SU-DHL-6 (cell line): ENCODE measurements around the gene IP6K3.

ENCODE experiments used
- CTCF ChIP-seq: fragments of 200-600 bp; sonication (generic); IDR thresholded peaks from one replicate; pipeline ENCODE4 v1.5.1; 2017; ENCODE audit warnings: antibody characterized with exemption, mild to moderate bottlenecking, low read length, moderate library complexity; ENCODE audit not compliant: insufficient read depth, poor library complexity, severe bottlenecking
- EZH2phosphoT487 ChIP-seq: fragments of 200-600 bp; sonication (generic), shearing (Covaris generic); conservative IDR thresholded peaks from 2 replicates; pipeline ENCODE4 v1.6.1; 2018; ENCODE audit warnings: mild to moderate bottlenecking, antibody characterized with exemption, low read length, moderate library complexity, mixed read lengths

DNA sequence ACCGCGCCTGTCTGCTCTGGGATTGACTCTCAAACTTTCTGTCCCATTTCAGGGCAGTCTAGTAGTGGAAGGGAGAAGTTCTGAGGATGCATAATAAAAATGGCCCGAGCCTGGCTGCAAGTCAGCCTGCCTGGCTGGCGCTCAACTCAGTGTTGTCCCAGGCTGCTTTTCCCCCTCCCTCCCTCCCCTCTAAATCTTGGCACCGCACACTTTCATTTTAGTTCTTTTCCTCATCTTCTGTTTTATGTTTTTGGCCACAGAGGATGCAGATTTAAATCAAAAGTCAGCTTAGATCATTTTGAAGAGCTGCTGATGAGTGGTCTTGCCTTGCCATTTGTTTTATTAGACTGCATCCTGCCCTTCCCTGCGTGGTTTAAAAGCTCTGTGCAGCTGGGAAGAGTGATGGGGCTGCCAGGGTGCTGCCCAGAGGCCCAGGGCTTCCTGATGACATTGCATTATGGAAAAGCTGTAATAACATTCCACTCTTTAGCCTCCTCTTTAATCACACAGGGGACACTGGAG is 28.7 kb downstream of the IP6K3 start:
- TF ChIP-seq CTCF = no peak
- TF ChIP-seq EZH2phosphoT487 = no peak
